Embryonic facial prominence (tissue), 1 donor: Measurements from ENCODE around the gene KDELR3.
"Not testable (repeated sequence)": the region's sequence is repeated elsewhere in the genome, so short reads cannot be mapped to it uniquely, and the experiment has no call there.

ENCODE experiments used
- DNase-seq: peaks from one replicate; pipeline ENCODE4 v3.0.0-alpha.2; 2016; ENCODE audit errors: extremely low spot score

The KDELR3 gene

GRCh38 chr22:38456272-38456835 is 11.5 kb upstream of the KDELR3 start:
- DNase-seq, result no peak

- no peak for DNase-seq
Measured at GRCh38 chr22:38456841-38457699, 10.8 kb upstream of the KDELR3 start.

GRCh38 chr22:38460426-38460840 is 7.5 kb upstream of the KDELR3 start:
- no peak for DNase-seq

GRCh38 chr22:38461057-38461413 is 6.9 kb upstream of the KDELR3 start:
- no peak for DNase-seq

GRCh38 chr22:38461414-38462081 is 6.3 kb upstream of the KDELR3 start:
- DNase-seq, result peak; percentile 46

GRCh38 chr22:38462960-38463784 is 4.7 kb upstream of the KDELR3 start:
- DNase-seq, result no peak

GRCh38 chr22:38464992-38465672 is 2.8 kb upstream of the KDELR3 start:
- no peak for DNase-seq

- no peak for DNase-seq
Measured at GRCh38 chr22:38465673-38466490, 2.0 kb upstream of the KDELR3 start.

- no peak for DNase-seq
Measured at GRCh38 chr22:38467438-38467903, 425 bp upstream of the KDELR3 start.

GRCh38 chr22:38468443-38469305 is 778 bp downstream of the KDELR3 start:
- no peak for DNase-seq

GRCh38 chr22:38469306-38469781 is 1.4 kb downstream of the KDELR3 start:
- DNase-seq, result no peak

- not testable (repeated sequence) for DNase-seq
Measured at GRCh38 chr22:38470179-38470578, 2.3 kb downstream of the KDELR3 start.

GRCh38 chr22:38471237-38471636 is 3.3 kb downstream of the KDELR3 start:
- no peak for DNase-seq

GRCh38 chr22:38474003-38474607 is 6.2 kb downstream of the KDELR3 start:
- DNase-seq, result no peak

GRCh38 chr22:38477585-38477984 is 9.7 kb downstream of the KDELR3 start:
- no peak for DNase-seq

- DNase-seq, result no peak
Measured at GRCh38 chr22:38479096-38479837, 11.4 kb downstream of the KDELR3 start.

- no peak for DNase-seq
Measured at GRCh38 chr22:38481162-38481870, 13.4 kb downstream of the KDELR3 start.
